Suprapubic skin (tissue), 4 donors: Measurements from ENCODE around the gene MRC2. TPM values are rescaled to one million over a fixed set of nuclear protein-coding genes. Genes with fewer than 3 reads are reported as not detected.

Experiments used
- DNase-seq, 2 donors: peaks; one replicate each; pipeline ENCODE4 v3.0.0-alpha.2; 2019; ENCODE audit warnings: low spot score in 2 of 2
- H3K27ac ChIP-seq: fragments of 200-600 bp; sonication (generic); one replicate; pipeline ENCODE4 v1.5.1; 2019
- H3K27me3 ChIP-seq: fragments of 200-600 bp; sonication (generic); one replicate; pipeline ENCODE4 v1.5.1; 2019
- H3K36me3 ChIP-seq: fragments of 200-600 bp; sonication (generic); one replicate; pipeline ENCODE4 v1.5.1; 2019
- H3K4me1 ChIP-seq: fragments of 200-600 bp; sonication (generic); one replicate; pipeline ENCODE4 v1.5.1; 2019
- H3K4me3 ChIP-seq: fragments of 200-600 bp; sonication (generic); one replicate; pipeline ENCODE4 v1.5.1; 2019; ENCODE audit warnings: mild to moderate bottlenecking
- H3K9me3 ChIP-seq: fragments of 200-600 bp; sonication (generic); one replicate; pipeline ENCODE4 v1.5.1; 2019
- CTCF ChIP-seq, 2 donors: fragments of 200-600 bp in 1 of 2; fragments of 450-650 bp in 1 of 2; sonication (generic) in 1 of 2; IDR thresholded peaks; one replicate each; pipeline ENCODE4 v1.5.1; 2016 to 2019; ENCODE audit warnings: antibody characterized with exemption in 2 of 2, mild to moderate bottlenecking in 1 of 2, moderate library complexity in 1 of 2
- EP300 ChIP-seq: sonication (generic); formaldehyde crosslinking; IDR thresholded peaks from one replicate; pipeline ENCODE4 v1.6.1; 2017; ENCODE audit warnings: antibody characterized with exemption
- POLR2A ChIP-seq, 2 donors: fragments of 450-650 bp; IDR thresholded peaks; one replicate each; pipeline ENCODE4 v1.6.1; 2017; ENCODE audit warnings: antibody characterized with exemption in 2 of 2, mild to moderate bottlenecking in 2 of 2, moderate library complexity in 2 of 2
- POLR2AphosphoS5 ChIP-seq, 3 donors: sonication (generic); formaldehyde crosslinking; IDR thresholded peaks; one replicate each; pipeline ENCODE4 v1.6.1; 2017; ENCODE audit warnings: antibody characterized with exemption in 3 of 3
- WGBS: methylation state at CpG from one replicate; pipeline ENCODE4 v1.1.5; 2018; 5-methylcytosine and 5-hydroxymethylcytosine counted together
- total RNA-seq, 4 donors: library from RNA; depleted of rRNA; stranded (reverse); fragments of >200 nt; gene quantifications; one replicate each; pipeline ENCODE4 v1.1.0, GENCODE V29; 2016

The MRC2 gene
- total RNA-seq, 4 donors from 2014 or later, result 31.4 to 55.2 (median 37.1) TPM

- Histone ChIP-seq H3K9me3 (no peaks in the 10 kb centered on the region), H3K27ac (peak overlapping the region; percentile 93), H3K4me3 (peak overlapping the region; percentile 81), H3K36me3 (no peaks in the 10 kb centered on the region), H3K27me3 (peaks cover 5% of the 10 kb centered on the region), H3K4me1 (peaks cover 49% of the 10 kb centered on the region)
- TF ChIP-seq POLR2A (IDR thresholded peaks at IDR 0.05), result no peak
- no peak for TF ChIP-seq CTCF (IDR thresholded peaks at IDR 0.05)
- no peak for TF ChIP-seq EP300
- no peak for TF ChIP-seq POLR2AphosphoS5 (IDR thresholded peaks at IDR 0.05)
- no peak for DNase-seq
- 2% methylated on average over 9 of the region's 21 CpGs for WGBS
These were observed 701 bp upstream of the MRC2 start for GRCh38 chr17:62626719-62627218.

DNA sequence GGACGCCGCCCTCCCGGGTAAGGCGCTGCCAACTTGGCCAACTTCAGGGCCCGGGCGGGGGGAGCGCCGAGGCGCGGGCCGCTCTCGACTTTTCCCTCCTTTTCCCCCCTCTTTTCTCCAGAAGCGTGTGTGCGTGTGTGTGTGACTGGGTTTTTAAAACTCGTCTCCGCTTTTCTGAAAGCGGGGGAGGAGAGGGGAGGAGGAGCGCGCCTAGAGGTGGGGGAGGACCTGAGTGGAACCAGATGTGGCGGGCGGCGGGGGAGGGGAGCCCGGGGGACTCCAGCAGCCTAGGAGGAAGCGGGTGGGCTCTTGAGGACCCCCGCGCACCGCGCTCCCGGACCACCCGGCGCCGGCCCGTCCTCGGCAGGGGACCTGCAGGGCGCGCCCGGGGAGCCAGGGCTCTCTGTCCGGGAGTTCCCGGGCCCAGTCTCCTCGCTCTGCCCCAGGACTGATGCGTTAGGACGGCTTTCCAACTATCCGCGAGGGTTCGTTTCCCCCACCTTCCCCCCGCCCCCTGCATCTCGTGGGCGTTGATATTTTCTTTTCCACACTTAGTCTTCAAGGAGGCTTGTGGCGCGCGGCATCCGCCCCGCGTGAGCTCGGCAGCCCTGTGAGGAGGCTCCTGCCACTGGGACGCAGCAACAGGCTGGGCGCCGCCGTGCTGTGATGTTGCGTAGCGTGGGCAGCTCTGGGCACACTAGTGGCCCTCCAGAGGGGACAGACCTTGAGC, 599 bp downstream of the MRC2 start:
- TF ChIP-seq CTCF (IDR thresholded peaks at IDR 0.05) (no peak), EP300 (no peak), POLR2AphosphoS5 (IDR thresholded peaks at IDR 0.05) (no peak), POLR2A (IDR thresholded peaks at IDR 0.05) (no peak)
- Histone ChIP-seq H3K27ac (peak overlapping the region; percentile 93), H3K4me1 (peaks cover 50% of the 10 kb centered on the region), H3K4me3 (peak overlapping the region; percentile 81), H3K36me3 (no peaks in the 10 kb centered on the region), H3K27me3 (peaks cover 5% of the 10 kb centered on the region), H3K9me3 (no peaks in the 10 kb centered on the region)
- DNase-seq, result no peak
- WGBS, result 1% methylated on average over 36 of the region's 61 CpGs

DNA sequence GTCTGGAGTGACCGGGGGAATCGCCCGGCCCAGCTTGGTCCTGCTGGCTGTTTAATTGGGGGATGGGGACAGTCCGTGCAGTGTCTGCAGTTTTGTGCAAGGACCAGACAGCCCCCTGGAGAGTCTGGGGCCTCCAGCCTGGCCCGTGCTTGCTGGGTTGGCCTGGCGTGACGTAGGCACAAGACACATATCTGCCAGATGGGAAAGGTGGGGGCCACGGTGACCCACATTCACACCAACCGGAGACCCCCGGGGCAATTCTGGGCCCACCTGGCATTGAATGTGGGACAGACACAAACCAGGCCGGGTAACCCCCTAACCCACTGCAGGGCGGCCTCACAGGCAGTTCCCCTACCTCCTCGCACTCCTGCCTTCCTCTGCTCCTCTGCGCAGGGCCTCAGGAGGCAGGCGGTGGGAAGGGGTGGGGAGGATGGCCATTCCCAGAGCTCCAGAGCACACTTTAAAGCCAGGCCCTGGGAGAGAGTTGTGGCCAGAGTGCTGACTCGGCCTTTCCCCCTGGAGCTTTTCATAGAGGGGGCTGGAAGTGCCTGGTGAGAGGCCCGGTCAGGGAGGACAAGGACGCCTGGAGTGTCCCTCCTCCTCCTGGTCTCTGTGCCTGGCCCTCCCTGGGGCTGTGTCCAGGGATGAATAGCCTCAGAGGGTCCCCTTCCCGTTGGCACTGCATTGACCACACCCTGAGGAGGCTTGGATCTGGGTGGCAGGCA, 1.5 kb downstream of the MRC2 start:
- DNase-seq, result no peak
- no peak for TF ChIP-seq CTCF (IDR thresholded peaks at IDR 0.05)
- no peak for TF ChIP-seq EP300
- no peak for TF ChIP-seq POLR2AphosphoS5 (IDR thresholded peaks at IDR 0.05)
- no peak for TF ChIP-seq POLR2A (IDR thresholded peaks at IDR 0.05)
- Histone ChIP-seq H3K4me1 (peaks cover 51% of the 10 kb centered on the region), H3K9me3 (no peaks in the 10 kb centered on the region), H3K27ac (peak overlapping the region; percentile 93), H3K27me3 (peaks cover 5% of the 10 kb centered on the region), H3K4me3 (peak overlapping the region; percentile 81), H3K36me3 (no peaks in the 10 kb centered on the region)
- WGBS, result 7% methylated on average over 11 of the region's 19 CpGs

DNA sequence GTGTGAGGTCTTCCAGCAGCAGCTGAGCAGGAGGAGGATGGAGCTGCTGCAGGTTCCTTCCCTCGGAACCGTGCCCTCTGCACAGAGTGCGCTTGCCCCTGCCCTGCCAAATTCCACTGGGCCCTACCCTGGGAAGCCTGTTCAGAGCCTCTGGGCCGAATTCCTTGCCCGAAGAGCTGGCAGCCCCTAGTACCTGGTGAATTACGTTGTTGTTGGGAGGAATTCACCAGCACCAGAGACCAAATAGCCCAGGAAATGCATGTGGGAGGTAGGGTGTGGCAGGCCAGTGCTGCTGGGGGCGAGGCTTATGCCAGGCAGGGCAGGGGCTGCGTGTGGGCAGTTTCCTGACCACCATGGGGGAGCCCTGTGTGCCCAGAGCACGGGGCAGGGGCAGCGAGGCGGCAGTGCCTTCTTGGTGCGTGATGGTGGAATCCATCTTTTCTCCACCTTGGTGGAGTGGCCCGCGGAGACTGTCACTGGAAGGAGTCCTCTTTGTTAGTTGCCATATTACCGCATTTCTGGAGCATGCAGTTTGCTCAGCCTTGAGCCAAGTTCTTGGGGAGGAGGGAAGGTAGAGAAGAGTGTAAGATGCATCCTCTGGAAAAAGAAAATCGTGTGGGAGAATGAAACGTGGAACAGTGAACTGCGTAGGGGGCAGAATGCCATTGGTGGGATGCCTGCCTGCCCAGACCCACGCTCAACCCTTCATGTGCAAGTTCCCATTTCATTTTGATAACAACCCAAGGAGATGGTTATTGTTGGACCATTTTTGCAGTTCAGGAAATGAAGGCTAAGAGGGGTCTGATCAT, 2.3 kb downstream of the MRC2 start:
- no peak for DNase-seq
- Histone ChIP-seq H3K27ac (peak overlapping the region; percentile 93), H3K9me3 (no peaks in the 10 kb centered on the region), H3K36me3 (no peaks in the 10 kb centered on the region), H3K4me1 (peaks cover 51% of the 10 kb centered on the region), H3K27me3 (peaks cover 5% of the 10 kb centered on the region), H3K4me3 (peak overlapping the region; percentile 81)
- WGBS, result 41% methylated on average over 15 of the region's 19 CpGs
- TF ChIP-seq EP300 (no peak), POLR2AphosphoS5 (IDR thresholded peaks at IDR 0.05) (no peak), CTCF (IDR thresholded peaks at IDR 0.05) (no peak), POLR2A (IDR thresholded peaks at IDR 0.05) (no peak)
